Measurements from ENCODE around the gene ANKZF1.

Gene ANKZF1

DNA sequence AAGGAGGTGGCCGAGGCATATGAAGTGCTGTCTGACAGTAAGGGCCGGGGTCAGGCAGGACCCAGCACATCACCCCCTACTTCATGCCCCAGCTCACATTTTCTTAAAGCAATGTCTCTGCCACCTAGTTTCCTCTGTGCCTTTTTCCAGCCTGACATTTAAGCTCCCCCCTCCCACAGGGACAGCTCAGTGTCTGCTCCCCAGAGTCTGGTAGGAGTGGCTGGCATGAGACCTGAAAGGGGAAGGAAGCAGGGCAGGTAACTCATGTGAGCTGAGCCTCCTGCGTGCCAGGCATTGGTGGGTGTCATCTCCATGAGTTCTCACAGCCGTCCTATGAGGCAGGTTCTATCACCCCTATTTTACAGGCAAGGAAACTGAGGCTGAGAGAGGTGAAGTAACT is 51.0 kb downstream of the ANKZF1 start:
- Histone ChIP-seq H3K9ac (ENCODE audit: low read depth in 1 of 2, low read length in 2 of 2) (peak overlapping the region in 1 of 2 donors; percentile 5), H3K27me3 (ENCODE audit: control insufficient read depth in 1 of 2, insufficient read depth in 2 of 2, low read length in 2 of 2) (no peaks in the 10 kb centered on the region), H3K4me3 (ENCODE audit: low read depth in 1 of 2, low read length in 2 of 2) (no peak overlapping the region), H3K4me1 (ENCODE audit: control insufficient read depth in 1 of 2, insufficient read depth in 2 of 2, low read length in 2 of 2) (peaks cover 21 to 28% of the 10 kb centered on the region in 2 donors), H3K27ac (ENCODE audit: low read depth, low read length) (no peak overlapping the region), H3K36me3 (ENCODE audit: control insufficient read depth in 1 of 2, insufficient read depth in 2 of 2, low read length in 2 of 2) (peaks cover 19 to 33% of the 10 kb centered on the region in 2 donors), H3K9me3 (ENCODE audit: control insufficient read depth in 1 of 2, low read length in 2 of 2) (no peaks in the 10 kb centered on the region)

DNA sequence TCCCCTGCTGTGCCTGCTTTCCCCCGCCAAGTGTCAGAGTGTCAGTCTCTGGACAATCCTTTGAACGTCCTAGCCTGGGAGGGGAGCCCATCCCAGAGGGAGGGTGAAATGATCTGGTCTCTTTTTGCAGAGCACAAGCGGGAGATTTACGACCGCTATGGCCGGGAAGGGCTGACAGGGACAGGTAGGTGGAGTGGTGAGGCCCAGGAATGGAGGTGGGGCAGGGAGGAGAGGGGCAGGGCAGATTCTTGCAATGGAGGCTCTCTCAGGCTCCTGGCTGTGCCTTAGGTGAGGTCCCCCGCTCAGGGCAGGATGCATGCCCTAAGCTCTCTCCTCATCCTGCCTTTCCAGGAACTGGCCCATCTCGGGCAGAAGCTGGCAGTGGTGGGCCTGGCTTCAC is 52.0 kb downstream of the ANKZF1 start:
- Histone ChIP-seq H3K36me3 (ENCODE audit: control insufficient read depth in 1 of 2, insufficient read depth in 2 of 2, low read length in 2 of 2) (peaks cover 19 to 37% of the 10 kb centered on the region in 2 donors), H3K4me3 (ENCODE audit: low read depth in 1 of 2, low read length in 2 of 2) (no peak overlapping the region)

GRCh38 chr2:219282375-219282774 is 52.8 kb downstream of the ANKZF1 start:
- H3K36me3 ChIP-seq (ENCODE audit: control insufficient read depth in 1 of 2, insufficient read depth in 2 of 2, low read length in 2 of 2), result peaks cover 19 to 40% of the 10 kb centered on the region in 2 donors
- no peaks in the 10 kb centered on the region for H3K27me3 ChIP-seq (ENCODE audit: control insufficient read depth in 1 of 2, insufficient read depth in 2 of 2, low read length in 2 of 2)
- no peaks in the 10 kb centered on the region for H3K9me3 ChIP-seq (ENCODE audit: control insufficient read depth in 1 of 2, low read length in 2 of 2)
- H3K4me3 ChIP-seq (ENCODE audit: low read depth in 1 of 2, low read length in 2 of 2), result no peak overlapping the region
- H3K4me1 ChIP-seq (ENCODE audit: control insufficient read depth in 1 of 2, insufficient read depth in 2 of 2, low read length in 2 of 2), result peaks cover 21 to 25% of the 10 kb centered on the region in 2 donors
- no peak overlapping the region for H3K27ac ChIP-seq (ENCODE audit: low read depth, low read length)
- H3K9ac ChIP-seq (ENCODE audit: low read depth in 1 of 2, low read length in 2 of 2), result no peak overlapping the region

More for the DNA sequence above, 52.0 kb downstream of the ANKZF1 start:
- Histone ChIP-seq H3K4me1 (ENCODE audit: control insufficient read depth in 1 of 2, insufficient read depth in 2 of 2, low read length in 2 of 2) (peaks cover 21 to 28% of the 10 kb centered on the region in 2 donors), H3K27ac (ENCODE audit: low read depth, low read length) (no peak overlapping the region), H3K9ac (ENCODE audit: low read depth in 1 of 2, low read length in 2 of 2) (no peak overlapping the region), H3K9me3 (ENCODE audit: control insufficient read depth in 1 of 2, low read length in 2 of 2) (no peaks in the 10 kb centered on the region), H3K27me3 (ENCODE audit: control insufficient read depth in 1 of 2, insufficient read depth in 2 of 2, low read length in 2 of 2) (no peaks in the 10 kb centered on the region)

DNA sequence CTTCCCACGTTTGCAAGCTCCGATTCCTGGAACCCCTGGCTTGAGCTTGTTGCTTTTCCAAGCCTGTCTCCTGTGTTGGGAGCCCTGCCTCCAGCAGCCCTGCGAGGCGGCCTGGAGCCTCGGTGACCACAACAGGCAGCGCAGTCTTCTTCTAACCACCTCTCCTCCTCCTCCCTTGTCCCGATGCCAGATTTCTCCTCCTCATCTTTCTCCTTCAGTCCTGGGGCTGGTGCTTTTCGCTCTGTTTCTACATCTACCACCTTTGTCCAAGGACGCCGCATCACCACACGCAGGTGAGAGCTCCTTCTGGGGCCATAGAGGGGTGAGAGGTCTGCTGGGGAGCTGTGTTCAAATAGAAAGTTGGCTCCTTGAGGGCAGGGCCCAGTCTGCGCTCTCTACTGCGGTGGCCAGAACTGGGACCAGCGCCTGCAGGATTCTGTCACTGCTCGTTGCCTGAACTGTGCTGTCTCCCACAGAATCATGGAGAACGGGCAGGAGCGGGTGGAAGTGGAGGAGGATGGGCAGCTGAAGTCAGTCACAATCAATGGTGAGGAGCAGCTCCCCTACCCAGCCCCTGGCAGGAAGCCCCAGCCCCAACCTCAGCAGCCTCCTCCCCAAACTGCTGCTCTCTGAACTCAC is 53.5 kb downstream of the ANKZF1 start:
- Histone ChIP-seq H3K4me1 (ENCODE audit: control insufficient read depth in 1 of 2, insufficient read depth in 2 of 2, low read length in 2 of 2) (peaks cover 18% of the 10 kb centered on the region in 2 donors), H3K9ac (ENCODE audit: low read depth in 1 of 2, low read length in 2 of 2) (no peak overlapping the region), H3K27me3 (ENCODE audit: control insufficient read depth in 1 of 2, insufficient read depth in 2 of 2, low read length in 2 of 2) (no peaks in the 10 kb centered on the region), H3K36me3 (ENCODE audit: control insufficient read depth in 1 of 2, insufficient read depth in 2 of 2, low read length in 2 of 2) (peaks cover 19 to 40% of the 10 kb centered on the region in 2 donors), H3K27ac (ENCODE audit: low read depth, low read length) (no peak overlapping the region), H3K4me3 (ENCODE audit: low read depth in 1 of 2, low read length in 2 of 2) (no peak overlapping the region), H3K9me3 (ENCODE audit: control insufficient read depth in 1 of 2, low read length in 2 of 2) (no peaks in the 10 kb centered on the region)

DNA sequence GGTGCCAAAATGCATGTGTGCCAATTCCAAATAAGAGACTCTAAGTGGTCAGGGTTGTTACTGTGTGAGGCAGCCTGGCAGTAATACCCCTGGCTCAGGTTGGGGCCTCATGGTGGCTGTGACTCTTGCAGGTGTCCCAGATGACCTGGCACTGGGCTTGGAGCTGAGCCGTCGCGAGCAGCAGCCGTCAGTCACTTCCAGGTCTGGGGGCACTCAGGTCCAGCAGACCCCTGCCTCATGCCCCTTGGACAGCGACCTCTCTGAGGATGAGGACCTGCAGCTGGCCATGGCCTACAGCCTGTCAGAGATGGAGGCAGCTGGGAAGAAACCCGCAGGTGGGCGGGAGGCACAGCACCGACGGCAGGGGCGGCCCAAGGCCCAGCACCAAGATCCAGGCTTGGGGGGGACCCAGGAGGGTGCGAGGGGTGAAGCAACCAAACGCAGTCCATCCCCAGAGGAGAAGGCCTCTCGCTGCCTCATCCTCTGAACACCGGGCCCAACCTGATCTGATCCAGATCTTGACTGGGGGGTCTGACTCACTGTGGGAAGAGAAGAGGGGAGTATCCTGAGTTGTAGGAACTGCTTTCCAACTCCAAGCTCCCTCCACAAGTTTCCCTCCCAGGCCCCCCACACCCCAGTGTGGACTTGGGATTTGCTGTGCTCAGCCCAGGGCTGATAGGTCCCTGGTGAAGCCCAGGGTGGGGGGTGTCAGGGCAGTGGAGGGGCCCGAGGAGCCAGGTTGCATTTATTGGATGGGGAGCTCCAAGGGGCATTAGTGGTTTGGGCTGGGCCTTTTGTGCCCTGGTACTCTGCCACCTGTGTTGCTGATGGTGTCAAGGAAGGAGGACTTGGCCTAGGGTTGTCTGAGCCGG is 55.1 kb downstream of the ANKZF1 start:
- Histone ChIP-seq H3K27ac (ENCODE audit: low read depth, low read length) (no peak overlapping the region), H3K9ac (ENCODE audit: low read depth in 1 of 2, low read length in 2 of 2) (no peak overlapping the region), H3K9me3 (ENCODE audit: control insufficient read depth in 1 of 2, low read length in 2 of 2) (no peaks in the 10 kb centered on the region), H3K4me3 (ENCODE audit: low read depth in 1 of 2, low read length in 2 of 2) (no peak overlapping the region), H3K36me3 (ENCODE audit: control insufficient read depth in 1 of 2, insufficient read depth in 2 of 2, low read length in 2 of 2) (peaks cover 19 to 40% of the 10 kb centered on the region in 2 donors), H3K27me3 (ENCODE audit: control insufficient read depth in 1 of 2, insufficient read depth in 2 of 2, low read length in 2 of 2) (no peaks in the 10 kb centered on the region), H3K4me1 (ENCODE audit: control insufficient read depth in 1 of 2, insufficient read depth in 2 of 2, low read length in 2 of 2) (peaks cover 6 to 9% of the 10 kb centered on the region in 2 donors)

DNA sequence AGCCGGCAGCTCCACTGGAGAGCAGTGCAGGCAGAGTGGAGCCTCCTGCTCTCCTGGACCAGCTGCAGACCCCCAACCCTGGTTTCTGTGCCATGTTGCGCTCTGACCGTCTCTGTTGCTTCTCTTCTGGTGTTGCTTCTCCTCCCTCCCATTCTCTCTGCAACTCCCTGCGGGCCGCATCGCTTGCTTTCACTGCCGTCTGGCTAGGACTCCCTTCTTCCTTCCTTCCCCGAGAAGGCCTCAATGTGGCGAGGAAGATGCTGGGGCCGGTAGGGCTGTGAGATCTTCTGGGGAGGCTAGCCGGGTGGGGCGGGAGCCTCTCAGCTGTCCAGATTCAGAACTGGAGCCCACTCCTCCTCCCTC is 55.7 kb downstream of the ANKZF1 start:
- H3K27ac ChIP-seq (ENCODE audit: low read depth, low read length), result no peak overlapping the region
- H3K9ac ChIP-seq (ENCODE audit: low read depth in 1 of 2, low read length in 2 of 2), result no peak overlapping the region
- H3K4me1 ChIP-seq (ENCODE audit: control insufficient read depth in 1 of 2, insufficient read depth in 2 of 2, low read length in 2 of 2), result peaks cover under 1 to 3% of the 10 kb centered on the region in 2 donors
- H3K27me3 ChIP-seq (ENCODE audit: control insufficient read depth in 1 of 2, insufficient read depth in 2 of 2, low read length in 2 of 2), result no peaks in the 10 kb centered on the region
- peaks cover 19 to 40% of the 10 kb centered on the region in 2 donors for H3K36me3 ChIP-seq (ENCODE audit: control insufficient read depth in 1 of 2, insufficient read depth in 2 of 2, low read length in 2 of 2)
- H3K9me3 ChIP-seq (ENCODE audit: control insufficient read depth in 1 of 2, low read length in 2 of 2), result no peaks in the 10 kb centered on the region
- H3K4me3 ChIP-seq (ENCODE audit: low read depth in 1 of 2, low read length in 2 of 2), result no peak overlapping the region

DNA sequence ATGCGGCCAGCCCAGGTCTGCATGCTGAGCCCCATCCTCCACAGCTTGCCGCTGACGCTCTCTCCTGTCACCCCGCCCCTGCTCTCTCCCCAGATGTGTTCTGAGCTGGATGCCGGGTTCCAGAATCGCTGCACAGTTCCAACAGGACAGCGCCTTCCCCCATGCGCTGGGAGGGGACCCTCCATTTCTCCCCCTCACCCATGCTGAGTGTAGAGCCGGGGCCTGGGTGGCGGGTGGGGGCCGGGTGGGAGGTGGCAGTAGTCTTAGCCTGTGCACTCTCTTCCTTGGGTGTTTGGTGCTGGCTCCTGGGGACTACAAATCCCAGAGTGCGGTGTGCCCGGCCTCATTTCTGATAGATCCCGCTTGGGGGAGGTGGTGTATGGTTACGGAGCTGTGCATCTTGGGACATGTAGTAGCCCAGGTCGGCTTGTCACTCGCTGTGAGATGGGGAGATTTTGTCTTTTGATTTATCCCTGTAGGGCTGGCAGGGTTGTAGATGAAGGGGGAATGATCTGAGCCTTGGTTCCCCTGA is 56.4 kb downstream of the ANKZF1 start:
- Histone ChIP-seq H3K36me3 (ENCODE audit: control insufficient read depth in 1 of 2, insufficient read depth in 2 of 2, low read length in 2 of 2) (peaks cover 19 to 36% of the 10 kb centered on the region in 2 donors), H3K4me3 (ENCODE audit: low read depth in 1 of 2, low read length in 2 of 2) (no peak overlapping the region), H3K9ac (ENCODE audit: low read depth in 1 of 2, low read length in 2 of 2) (no peak overlapping the region), H3K4me1 (ENCODE audit: control insufficient read depth in 1 of 2, insufficient read depth in 2 of 2, low read length in 2 of 2) (no peaks in the 10 kb centered on the region), H3K27ac (ENCODE audit: low read depth, low read length) (no peak overlapping the region), H3K9me3 (ENCODE audit: control insufficient read depth in 1 of 2, low read length in 2 of 2) (no peaks in the 10 kb centered on the region), H3K27me3 (ENCODE audit: control insufficient read depth in 1 of 2, insufficient read depth in 2 of 2, low read length in 2 of 2) (no peaks in the 10 kb centered on the region)

Data from duodenal mucosa (tissue), 2 donors.